HCT116 (cell line): ENCODE measurements around the gene PNMT. TPM values are rescaled to one million over a fixed set of nuclear protein-coding genes. Genes with fewer than 3 reads are reported as not detected.

Source experiments
- ATAC-seq: fragments of 200-7000 bp; cut with Tn5 transposase; 2 replicates; pipeline ENCODE4 v1.9.1; 2020; ENCODE audit warnings: mild to moderate bottlenecking, moderate library complexity
- BruUV-seq: library from RNA; stranded (reverse); fragments of 400-500 nt; replicated peaks from 2 replicates; lab custom pipeline; 2021; lab: Mats Ljungman, UMichigan
- CTCF ChIA-PET: fragments of 300-600 bp; sonication (Branson Sonifier 250); formaldehyde crosslinking; loops from one replicate; lab custom pipeline; 2021; ENCODE audit warnings: antibody characterized with exemption; lab: Charles Lee
- POLR2A ChIA-PET: fragments of 300-600, 350-600 bp; sonication (Branson Sonifier 250); formaldehyde crosslinking; loops from one replicate; lab custom pipeline; 2021; ENCODE audit warnings: antibody characterized with exemption; lab: Charles Lee
- RAD21 ChIA-PET, 2 experiments: fragments of 300-600 bp; sonication (Branson Sonifier 250); formaldehyde crosslinking; loops; one replicate each; lab custom pipeline; 2023; ENCODE audit warnings: low total read pairs in 2 of 2; ENCODE audit not compliant: uncharacterized antibody in 2 of 2, unreplicated experiment in 2 of 2, low non-redundant PET in 1 of 2; lab: Charles Lee
- DNase-seq: peaks from one replicate; pipeline ENCODE4 v3.0.0-alpha.2; 2010; ENCODE audit warnings: low read depth, low spot score
- H2AFZ ChIP-seq: fragments of 200-600 bp; shearing (Covaris generic), sonication (generic); 2 replicates; pipeline ENCODE4 v1.6.1; 2017; ENCODE audit warnings: low read depth, mixed run types, mixed read lengths, antibody characterized with exemption, low read length; ENCODE audit not compliant: poor library complexity, severe bottlenecking
- H3K27ac ChIP-seq: 2 replicates; pipeline ENCODE4 v1.5.1; 2012; ENCODE audit warnings: low read depth, low read length
- H3K27me3 ChIP-seq: fragments of 200-600 bp; sonication (generic); 2 replicates; pipeline ENCODE4 v1.6.1; 2016; ENCODE audit warnings: mixed run types, low read length, mixed read lengths; ENCODE audit not compliant: insufficient read depth
- H3K36me3 ChIP-seq, 2 experiments: fragments of 200-500 bp in 1 of 2; fragments of 200-600 bp in 1 of 2; sonication (Bioruptor generic) in 1 of 2; sonication (generic) in 1 of 2; 2 replicates each; pipeline versions ENCODE4 v1.5.1 to v1.6.1; 2014 to 2016; ENCODE audit warnings: low read length in 2 of 2, inconsistent platforms in 1 of 2, mixed read lengths in 1 of 2, mixed run types in 1 of 2; ENCODE audit not compliant: insufficient read depth in 2 of 2, control insufficient read depth in 1 of 2
- H3K4me1 ChIP-seq, 2 experiments: fragments of 200-600 bp in 1 of 2; sonication (generic) in 1 of 2; 2 replicates each; pipeline versions ENCODE4 v1.5.1 to v1.6.1; 2012 to 2017; ENCODE audit warnings: low read length in 2 of 2, inconsistent platforms in 1 of 2, mild to moderate bottlenecking in 1 of 2, mixed read lengths in 1 of 2, mixed run types in 1 of 2, moderate library complexity in 1 of 2; ENCODE audit not compliant: insufficient read depth in 2 of 2, control insufficient read depth in 1 of 2
- H3K4me2 ChIP-seq: fragments of 200-600 bp; sonication (generic); 2 replicates; pipeline ENCODE4 v1.6.1; 2017; ENCODE audit warnings: mixed run types, low read length, mixed read lengths
- H3K4me3 ChIP-seq, 2 experiments: fragments of 200-600 bp in 1 of 2; sonication (generic) in 1 of 2; replicated peaks in 1 of 2; 2 replicates each; pipeline ENCODE4 v1.5.1; 2011 to 2016; ENCODE audit warnings: low read length in 2 of 2, control low read depth in 1 of 2, low read depth in 1 of 2, mild to moderate bottlenecking in 1 of 2, mixed read lengths in 1 of 2, mixed run types in 1 of 2
- H3K79me2 ChIP-seq: fragments of 200-600 bp; sonication (generic); 2 replicates; pipeline ENCODE4 v1.6.1; 2017; ENCODE audit warnings: mild to moderate bottlenecking, mixed run types, low read length, moderate library complexity, mixed read lengths; ENCODE audit not compliant: insufficient read depth
- H3K9ac ChIP-seq: fragments of 200-600 bp; sonication (generic); 2 replicates; pipeline ENCODE4 v1.6.1; 2016; ENCODE audit warnings: low read length, mixed read lengths
- H3K9me2 ChIP-seq: fragments of 200-600 bp; sonication (generic), shearing (Covaris generic); 2 replicates; pipeline ENCODE4 v1.6.1; 2017; ENCODE audit warnings: mixed run types, mild to moderate bottlenecking, moderate library complexity; ENCODE audit not compliant: insufficient read depth
- H3K9me3 ChIP-seq, 2 experiments: fragments of 200-500 bp in 1 of 2; fragments of 200-600 bp in 1 of 2; sonication (Bioruptor generic) in 1 of 2; sonication (generic) in 1 of 2; 2 replicates each; pipeline ENCODE4 v1.6.1; 2014 to 2017; ENCODE audit warnings: low read length in 2 of 2, mixed read lengths in 2 of 2, inconsistent platforms in 1 of 2, low read depth in 1 of 2, mild to moderate bottlenecking in 1 of 2, mixed run types in 1 of 2, moderate library complexity in 1 of 2; ENCODE audit not compliant: control insufficient read depth in 1 of 2, insufficient read depth in 1 of 2
- H4K20me1 ChIP-seq: fragments of 200-600 bp; sonication (generic), shearing (Covaris generic); 2 replicates; pipeline ENCODE4 v1.6.1; 2017; ENCODE audit warnings: mixed run types, mild to moderate bottlenecking, moderate library complexity; ENCODE audit not compliant: insufficient read depth
- CBX3 ChIP-seq: IDR thresholded peaks from 2 replicates; pipeline ENCODE4 v1.6.1; 2012; ENCODE audit warnings: low read depth
- EGR1 ChIP-seq: IDR thresholded peaks from 2 replicates; pipeline ENCODE4 v1.6.1; 2012; ENCODE audit warnings: low read depth
- ELF1 ChIP-seq: IDR thresholded peaks from 2 replicates; pipeline ENCODE4 v1.6.1; 2012; ENCODE audit warnings: low read depth, borderline replicate concordance
- EZH2 ChIP-seq: fragments of 200-600 bp; sonication (generic); IDR thresholded peaks from 2 replicates; pipeline ENCODE4 v1.6.1; 2017; ENCODE audit warnings: antibody characterized with exemption, mixed run types
- POLR2A ChIP-seq: IDR thresholded peaks from 2 replicates; pipeline ENCODE4 v1.7.0; 2011; ENCODE audit warnings: borderline replicate concordance; ENCODE audit not compliant: insufficient read depth, insufficient read length; ENCODE audit errors: extremely low read depth
- POLR2AphosphoS5 ChIP-seq: IDR thresholded peaks from 2 replicates; pipeline ENCODE4 v1.6.1; 2011; ENCODE audit warnings: mild to moderate bottlenecking, low read depth, low read length, moderate library complexity
- RAD21 ChIP-seq: IDR thresholded peaks from 2 replicates; pipeline ENCODE4 v1.6.1; 2012; ENCODE audit warnings: low read depth, mild to moderate bottlenecking
- SIN3A ChIP-seq: IDR thresholded peaks from 2 replicates; pipeline ENCODE4 v1.6.1; 2012; ENCODE audit warnings: low read depth
- TCF7L2 ChIP-seq: IDR thresholded peaks from 2 replicates; pipeline ENCODE4 v1.7.0; 2011; ENCODE audit warnings: borderline replicate concordance, inconsistent platforms; ENCODE audit not compliant: insufficient read depth, insufficient read length; ENCODE audit errors: extremely low read depth
- YY1 ChIP-seq: IDR thresholded peaks from 2 replicates; pipeline ENCODE4 v1.6.1; 2011; ENCODE audit warnings: low read length, low read depth, moderate library complexity, mild to moderate bottlenecking; ENCODE audit not compliant: insufficient replicate concordance; ENCODE audit errors: extremely low read depth
- ZNF274 ChIP-seq: fragments of 200-500 bp; sonication (Bioruptor generic); IDR thresholded peaks from 2 replicates; pipeline ENCODE4 v1.6.1; 2014; ENCODE audit warnings: mild to moderate bottlenecking, low read depth, low read length, inconsistent platforms
- intact Hi-C: fragments of 100-400 bp; cut with micrococcal nuclease; formaldehyde crosslinking; loops from 2 replicates; pipeline ENCODE4 v1.10.0; 2022
- total RNA-seq: library from RNA; stranded (reverse); gene quantifications from one replicate; pipeline ENCODE4 v1.2.1, GENCODE V29; 2021; ENCODE audit not compliant: unreplicated experiment
- TF ChIP-seq, protein P1 (sequence below): IDR thresholded peaks from 2 replicates; pipeline ENCODE4 v1.6.1; 2012; ENCODE audit warnings: low read depth
- TF ChIP-seq, protein P2 (sequence below): IDR thresholded peaks from 2 replicates; pipeline ENCODE4 v1.6.1; 2011; ENCODE audit warnings: mild to moderate bottlenecking, low read length, moderate library complexity; ENCODE audit not compliant: insufficient replicate concordance; ENCODE audit errors: extremely low read depth
- TF ChIP-seq, protein P3 (sequence below): IDR thresholded peaks from 2 replicates; pipeline ENCODE4 v1.6.1; 2012
- TF ChIP-seq, protein P4 (sequence below): IDR thresholded peaks from 2 replicates; pipeline ENCODE4 v1.6.1; 2012

PNMT gene
- total RNA-seq, 1 experiment from 2014 or later = not detected

DNA sequence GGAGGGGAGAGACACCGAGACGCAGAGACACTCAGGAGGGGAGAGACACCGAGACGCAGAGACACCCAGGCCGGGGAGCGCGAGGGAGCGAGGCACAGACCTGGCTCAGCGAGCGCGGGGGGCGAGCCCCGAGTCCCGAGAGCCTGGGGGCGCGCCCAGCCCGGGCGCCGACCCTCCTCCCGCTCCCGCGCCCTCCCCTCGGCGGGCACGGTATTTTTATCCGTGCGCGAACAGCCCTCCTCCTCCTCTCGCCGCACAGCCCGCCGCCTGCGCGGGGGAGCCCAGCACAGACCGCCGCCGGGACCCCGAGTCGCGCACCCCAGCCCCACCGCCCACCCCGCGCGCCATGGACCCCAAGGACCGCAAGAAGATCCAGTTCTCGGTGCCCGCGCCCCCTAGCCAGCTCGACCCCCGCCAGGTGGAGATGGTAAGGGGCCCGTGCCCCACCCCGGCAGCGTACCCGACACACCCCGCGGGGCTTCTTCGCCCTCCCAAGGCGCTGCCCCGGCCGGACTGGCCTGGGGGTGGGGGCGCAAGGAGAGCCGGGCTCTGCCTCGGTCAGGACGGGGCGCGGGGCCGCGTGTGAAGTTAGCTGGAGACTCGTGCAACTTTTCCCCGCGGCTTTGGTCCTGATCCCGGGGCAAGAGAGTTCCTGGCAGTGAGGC is 41.1 kb upstream of the PNMT start:
- intact Hi-C loops = no loop called here
- H3K27me3 ChIP-seq = no peaks in the 10 kb centered on the region
- POLR2A ChIA-PET = no interaction called here
- H3K9me2 ChIP-seq = no peaks in the 10 kb centered on the region
- no peak overlapping the region for H3K27ac ChIP-seq
- ATAC-seq = no peak
- H3K79me2 ChIP-seq = no peaks in the 10 kb centered on the region
- no peak overlapping the region for H3K4me3 ChIP-seq
- RAD21 ChIA-PET = no interaction called here
- no peaks in the 10 kb centered on the region for H3K36me3 ChIP-seq
- peaks cover 22 to 39% of the 10 kb centered on the region in 2 experiments for H3K4me1 ChIP-seq
- BruUV-seq = no TSS peak
- H2AFZ ChIP-seq = no peak overlapping the region
- no peak overlapping the region for H3K4me2 ChIP-seq
- H3K9me3 ChIP-seq = no peaks in the 10 kb centered on the region
- TF ChIP-seq SIN3A (no peak), POLR2AphosphoS5 (no peak), RAD21 (no peak), ELF1 (no peak), TCF7L2 (no peak), ZNF274 (no peak), CBX3 (no peak), EGR1 (no peak), EZH2 (no peak), POLR2A (no peak), YY1 (no peak)
- TF ChIP-seq, protein P1, sequence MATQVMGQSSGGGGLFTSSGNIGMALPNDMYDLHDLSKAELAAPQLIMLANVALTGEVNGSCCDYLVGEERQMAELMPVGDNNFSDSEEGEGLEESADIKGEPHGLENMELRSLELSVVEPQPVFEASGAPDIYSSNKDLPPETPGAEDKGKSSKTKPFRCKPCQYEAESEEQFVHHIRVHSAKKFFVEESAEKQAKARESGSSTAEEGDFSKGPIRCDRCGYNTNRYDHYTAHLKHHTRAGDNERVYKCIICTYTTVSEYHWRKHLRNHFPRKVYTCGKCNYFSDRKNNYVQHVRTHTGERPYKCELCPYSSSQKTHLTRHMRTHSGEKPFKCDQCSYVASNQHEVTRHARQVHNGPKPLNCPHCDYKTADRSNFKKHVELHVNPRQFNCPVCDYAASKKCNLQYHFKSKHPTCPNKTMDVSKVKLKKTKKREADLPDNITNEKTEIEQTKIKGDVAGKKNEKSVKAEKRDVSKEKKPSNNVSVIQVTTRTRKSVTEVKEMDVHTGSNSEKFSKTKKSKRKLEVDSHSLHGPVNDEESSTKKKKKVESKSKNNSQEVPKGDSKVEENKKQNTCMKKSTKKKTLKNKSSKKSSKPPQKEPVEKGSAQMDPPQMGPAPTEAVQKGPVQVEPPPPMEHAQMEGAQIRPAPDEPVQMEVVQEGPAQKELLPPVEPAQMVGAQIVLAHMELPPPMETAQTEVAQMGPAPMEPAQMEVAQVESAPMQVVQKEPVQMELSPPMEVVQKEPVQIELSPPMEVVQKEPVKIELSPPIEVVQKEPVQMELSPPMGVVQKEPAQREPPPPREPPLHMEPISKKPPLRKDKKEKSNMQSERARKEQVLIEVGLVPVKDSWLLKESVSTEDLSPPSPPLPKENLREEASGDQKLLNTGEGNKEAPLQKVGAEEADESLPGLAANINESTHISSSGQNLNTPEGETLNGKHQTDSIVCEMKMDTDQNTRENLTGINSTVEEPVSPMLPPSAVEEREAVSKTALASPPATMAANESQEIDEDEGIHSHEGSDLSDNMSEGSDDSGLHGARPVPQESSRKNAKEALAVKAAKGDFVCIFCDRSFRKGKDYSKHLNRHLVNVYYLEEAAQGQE = no peak
- TF ChIP-seq, protein P2, sequence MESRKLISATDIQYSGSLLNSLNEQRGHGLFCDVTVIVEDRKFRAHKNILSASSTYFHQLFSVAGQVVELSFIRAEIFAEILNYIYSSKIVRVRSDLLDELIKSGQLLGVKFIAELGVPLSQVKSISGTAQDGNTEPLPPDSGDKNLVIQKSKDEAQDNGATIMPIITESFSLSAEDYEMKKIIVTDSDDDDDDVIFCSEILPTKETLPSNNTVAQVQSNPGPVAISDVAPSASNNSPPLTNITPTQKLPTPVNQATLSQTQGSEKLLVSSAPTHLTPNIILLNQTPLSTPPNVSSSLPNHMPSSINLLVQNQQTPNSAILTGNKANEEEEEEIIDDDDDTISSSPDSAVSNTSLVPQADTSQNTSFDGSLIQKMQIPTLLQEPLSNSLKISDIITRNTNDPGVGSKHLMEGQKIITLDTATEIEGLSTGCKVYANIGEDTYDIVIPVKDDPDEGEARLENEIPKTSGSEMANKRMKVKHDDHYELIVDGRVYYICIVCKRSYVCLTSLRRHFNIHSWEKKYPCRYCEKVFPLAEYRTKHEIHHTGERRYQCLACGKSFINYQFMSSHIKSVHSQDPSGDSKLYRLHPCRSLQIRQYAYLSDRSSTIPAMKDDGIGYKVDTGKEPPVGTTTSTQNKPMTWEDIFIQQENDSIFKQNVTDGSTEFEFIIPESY = no peak
- TF ChIP-seq, protein P3, sequence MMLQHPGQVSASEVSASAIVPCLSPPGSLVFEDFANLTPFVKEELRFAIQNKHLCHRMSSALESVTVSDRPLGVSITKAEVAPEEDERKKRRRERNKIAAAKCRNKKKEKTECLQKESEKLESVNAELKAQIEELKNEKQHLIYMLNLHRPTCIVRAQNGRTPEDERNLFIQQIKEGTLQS = no peak
- TF ChIP-seq, protein P4, sequence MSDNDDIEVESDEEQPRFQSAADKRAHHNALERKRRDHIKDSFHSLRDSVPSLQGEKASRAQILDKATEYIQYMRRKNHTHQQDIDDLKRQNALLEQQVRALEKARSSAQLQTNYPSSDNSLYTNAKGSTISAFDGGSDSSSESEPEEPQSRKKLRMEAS = no peak
- DNase-seq = no peak
- H4K20me1 ChIP-seq = no peaks in the 10 kb centered on the region
- H3K9ac ChIP-seq = no peak overlapping the region
- CTCF ChIA-PET = interaction anchor here (2.2 kb wide), 1 partner anchor 27 kb away, joined by 8 read pairs; no protein-coding TSS in a partner anchor
